KOPT-K1 (cell line): Measurements from ENCODE around the gene POLR3G.

Experiments
- H3K27ac ChIP-seq: fragments of 200-600 bp; sonication (generic); 2 replicates; pipeline ENCODE4 v1.5.1; 2016; ENCODE audit warnings: antibody characterized with exemption, mild to moderate bottlenecking, low read depth, low read length; ENCODE audit not compliant: poor library complexity, severe bottlenecking
- H3K36me3 ChIP-seq: fragments of 200-600 bp; sonication (generic); 2 replicates; pipeline ENCODE4 v1.5.1; 2017; ENCODE audit warnings: antibody characterized with exemption, mild to moderate bottlenecking, low read length, moderate library complexity; ENCODE audit not compliant: insufficient read depth
- H3K9me3 ChIP-seq: fragments of 200-600 bp; sonication (generic); 2 replicates; pipeline ENCODE4 v1.5.1; 2017; ENCODE audit warnings: antibody characterized with exemption, low read length, mild to moderate bottlenecking; ENCODE audit not compliant: insufficient read depth, poor library complexity, severe bottlenecking

Gene POLR3G

DNA sequence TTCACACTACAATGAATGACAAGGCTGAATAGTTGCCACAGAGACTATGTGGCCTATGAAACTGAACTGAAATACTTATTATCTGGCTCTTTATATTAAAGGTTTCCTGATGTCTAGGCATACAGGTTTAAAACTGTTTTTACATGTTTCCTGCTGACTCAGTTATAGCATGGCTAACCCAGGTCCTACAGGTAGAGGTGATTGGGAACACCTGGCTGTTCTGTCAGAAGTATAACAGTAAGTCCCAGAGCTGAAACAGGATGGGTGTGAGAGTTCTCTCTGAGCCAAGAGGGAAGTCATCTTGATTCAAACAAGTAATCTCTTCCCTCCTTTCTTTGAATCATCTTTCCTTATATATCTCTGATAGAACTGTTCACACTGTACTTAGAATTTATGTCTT is 79.0 kb downstream of the POLR3G start:
- Histone ChIP-seq H3K36me3 (no peaks in the 10 kb centered on the region), H3K27ac (no peak overlapping the region), H3K9me3 (no peaks in the 10 kb centered on the region)

- Histone ChIP-seq H3K27ac (no peak overlapping the region), H3K36me3 (no peaks in the 10 kb centered on the region), H3K9me3 (no peaks in the 10 kb centered on the region)
Observed at GRCh38 chr5:90554358-90555006, 79.8 kb downstream of the POLR3G start.

DNA sequence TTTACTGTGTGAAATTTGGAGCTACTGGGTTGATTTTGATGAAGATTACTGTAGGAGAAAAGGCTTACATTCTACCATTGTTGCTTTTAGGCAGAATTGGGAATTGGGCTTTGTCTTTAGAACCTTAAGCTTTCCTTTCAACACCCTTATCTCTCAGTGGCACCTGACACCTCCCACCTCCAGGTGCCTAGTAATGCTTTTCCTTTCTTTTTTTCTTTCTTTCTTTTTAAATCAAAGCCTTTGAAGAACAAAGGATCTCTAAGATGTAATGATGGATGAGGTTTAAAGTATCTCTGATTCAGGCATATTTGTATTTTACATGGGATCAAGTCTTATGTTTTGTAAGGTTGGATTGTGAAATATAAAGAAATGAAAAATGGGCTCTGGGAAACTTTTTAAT is 81.0 kb downstream of the POLR3G start:
- Histone ChIP-seq H3K9me3 (no peaks in the 10 kb centered on the region), H3K36me3 (no peaks in the 10 kb centered on the region), H3K27ac (no peak overlapping the region)

DNA sequence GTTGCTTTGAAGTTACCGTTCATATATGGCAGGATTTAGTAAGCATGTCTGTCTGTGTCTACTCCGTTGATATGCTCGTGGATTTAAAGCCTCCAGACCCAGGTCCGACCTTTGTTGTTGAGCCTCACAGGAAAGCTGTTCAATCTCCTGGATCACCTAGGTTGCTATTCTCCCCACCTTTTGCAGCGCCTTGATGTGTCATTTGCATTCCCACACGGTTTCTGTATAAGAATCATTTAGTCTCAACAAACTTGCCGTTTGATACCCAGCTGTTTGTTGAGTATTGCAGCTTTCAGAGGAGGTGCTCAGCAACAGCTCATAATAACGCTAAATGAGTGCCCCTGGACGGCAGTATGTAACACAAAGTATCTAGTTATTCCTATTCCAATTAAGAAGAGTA is 82.7 kb downstream of the POLR3G start:
- Histone ChIP-seq H3K9me3 (no peaks in the 10 kb centered on the region), H3K36me3 (no peaks in the 10 kb centered on the region), H3K27ac (no peak overlapping the region)

DNA sequence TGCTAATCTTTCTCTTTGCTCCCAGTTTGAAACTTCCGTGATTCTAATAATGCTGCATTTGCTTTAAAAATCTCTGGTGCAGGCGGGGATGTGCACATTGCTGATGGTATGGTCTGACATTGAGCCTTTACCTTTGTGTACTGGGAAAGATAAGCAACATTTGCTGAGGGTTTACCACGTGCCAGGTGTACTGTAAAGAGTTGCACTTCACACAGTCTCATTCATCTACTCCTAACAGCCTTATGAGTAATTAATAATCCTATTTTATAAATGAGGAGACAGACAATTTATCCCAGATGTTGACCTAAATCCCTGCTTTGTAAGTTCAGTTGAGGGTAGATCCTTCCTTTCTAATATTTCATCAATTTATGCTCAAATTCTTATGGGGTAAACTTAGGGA is 83.2 kb downstream of the POLR3G start:
- Histone ChIP-seq H3K27ac (no peak overlapping the region), H3K9me3 (no peaks in the 10 kb centered on the region), H3K36me3 (no peaks in the 10 kb centered on the region)

DNA sequence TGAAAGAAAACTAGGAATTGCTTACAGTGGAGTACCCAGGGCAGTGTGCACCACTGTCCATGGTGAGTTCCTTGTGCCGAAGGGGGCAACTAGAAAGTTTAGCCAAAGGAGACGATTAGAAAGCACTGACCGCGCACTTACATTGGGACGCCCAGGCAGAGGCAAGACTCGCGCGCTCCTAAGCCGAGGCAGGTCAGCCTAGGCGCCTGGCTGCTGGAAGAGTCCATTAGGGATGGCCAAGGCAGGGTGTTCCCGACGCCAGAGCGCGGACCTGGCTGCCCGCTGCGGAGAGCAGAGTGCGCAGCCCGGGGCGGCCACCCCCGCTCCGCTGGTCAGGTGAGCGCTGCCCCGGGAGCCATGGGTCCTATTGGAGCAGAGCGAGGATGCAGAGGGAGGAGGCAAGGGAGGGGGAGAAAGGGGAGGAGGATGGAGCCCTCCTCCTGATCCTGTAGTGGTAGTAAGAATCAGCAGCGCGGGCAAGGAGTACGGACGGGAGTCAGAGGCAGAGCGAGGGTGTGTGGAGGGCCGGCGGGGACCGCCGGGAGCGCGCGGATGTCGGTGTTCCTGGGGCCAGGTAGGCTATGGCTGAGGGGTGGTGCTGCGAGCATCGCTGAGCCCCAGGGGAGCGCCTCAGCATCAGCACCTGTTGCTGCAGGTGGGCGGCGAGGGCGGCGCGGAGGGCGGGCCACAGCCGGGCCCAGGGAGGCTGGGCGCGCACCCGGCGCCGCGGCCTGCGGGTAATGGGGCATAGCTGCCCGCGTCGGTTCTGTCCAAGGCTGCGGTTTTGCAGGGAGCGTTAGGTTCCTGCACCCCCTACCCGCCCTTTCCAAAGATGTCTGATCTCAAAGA is 83.9 kb downstream of the POLR3G start, which contains the start of gene ADGRV1:
Gene ADGRV1, plus strand, starts transcription at position 454 of the 849 bp plus-strand sequence. Its CDS starts 99 bp downstream, at position 553.
- H3K36me3 ChIP-seq = no peaks in the 10 kb centered on the region
- H3K27ac ChIP-seq = no peak within 1 kb of the TSS
- H3K9me3 ChIP-seq = no peaks in the 10 kb centered on the region

DNA sequence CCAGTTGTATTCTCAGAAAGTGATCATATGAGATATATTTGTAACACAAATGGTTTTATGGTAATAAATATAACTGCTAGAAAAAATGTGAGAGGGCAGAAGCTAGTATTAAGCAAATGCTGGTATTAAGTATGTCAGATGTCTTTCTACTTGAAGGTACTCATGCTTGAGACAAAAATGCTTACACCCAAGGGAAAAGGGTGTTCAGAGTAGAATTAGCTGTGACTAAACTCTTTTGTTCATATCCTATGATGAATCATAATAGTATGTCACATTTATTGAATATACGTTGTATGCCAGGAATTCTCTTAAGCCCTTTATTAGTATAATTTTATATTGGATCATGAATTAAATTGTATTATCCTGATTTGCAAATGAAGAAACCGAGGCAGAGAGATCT is 86.1 kb downstream of the POLR3G start:
- H3K9me3 ChIP-seq = no peaks in the 10 kb centered on the region
- H3K27ac ChIP-seq = no peak overlapping the region
- H3K36me3 ChIP-seq = no peaks in the 10 kb centered on the region

- Histone ChIP-seq H3K36me3 (no peaks in the 10 kb centered on the region), H3K9me3 (no peaks in the 10 kb centered on the region), H3K27ac (no peak overlapping the region)
Observed at GRCh38 chr5:90561766-90562165, 87.1 kb downstream of the POLR3G start.

DNA sequence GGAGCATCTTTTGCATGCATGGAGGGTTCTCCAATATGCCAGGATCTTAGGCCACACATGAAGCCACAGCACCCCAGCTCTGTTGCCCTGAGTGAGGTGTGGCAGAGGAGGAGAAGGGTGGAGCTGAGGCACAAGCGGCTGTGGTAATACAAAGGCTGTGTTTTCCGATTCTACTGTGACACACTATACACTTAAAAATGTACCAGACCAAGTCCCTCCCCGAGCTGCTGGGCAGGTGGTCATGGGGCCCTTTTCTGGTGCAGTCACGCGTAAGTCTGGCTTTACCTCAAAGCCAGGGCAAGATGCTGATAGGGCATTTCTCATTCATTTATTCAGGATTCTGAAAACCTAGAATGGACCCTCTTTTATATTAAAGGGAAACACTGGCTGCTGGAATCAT is 87.7 kb downstream of the POLR3G start:
- H3K9me3 ChIP-seq = no peaks in the 10 kb centered on the region
- no peak overlapping the region for H3K27ac ChIP-seq
- H3K36me3 ChIP-seq = no peaks in the 10 kb centered on the region

- H3K27ac ChIP-seq = no peak overlapping the region
- no peaks in the 10 kb centered on the region for H3K36me3 ChIP-seq
- H3K9me3 ChIP-seq = no peaks in the 10 kb centered on the region
Observed at GRCh38 chr5:90563108-90563507, 88.4 kb downstream of the POLR3G start.
